Neural cell (in vitro differentiated cells): ENCODE measurements around the gene NTF3. TPM values are rescaled to one million over a fixed set of nuclear protein-coding genes. Genes with fewer than 3 reads are reported as not detected.

Source experiments
- H2AFZ ChIP-seq: fragments of 200-600, 300-800 bp; sonication (generic), shearing (Covaris generic); 2 replicates; pipeline ENCODE4 v1.6.0; 2014; ENCODE audit warnings: low read depth, mild to moderate bottlenecking, antibody characterized with exemption, low read length, moderate library complexity
- H3F3A ChIP-seq: fragments of 200-600 bp; shearing (Covaris generic); 2 replicates; pipeline ENCODE4 v1.6.1; 2016; ENCODE audit warnings: mild to moderate bottlenecking, moderate library complexity, mixed read lengths, antibody characterized with exemption, low read length; ENCODE audit not compliant: insufficient read depth, poor library complexity, severe bottlenecking
- H3K27ac ChIP-seq: fragments of 200-600, 300-800 bp; sonication (generic), shearing (Covaris generic); 2 replicates; pipeline ENCODE4 v1.5.1; 2014; ENCODE audit warnings: mild to moderate bottlenecking, low read length, moderate library complexity
- H3K27me3 ChIP-seq: fragments of 300-800, 200-600 bp; sonication (generic), shearing (Covaris generic); 2 replicates; pipeline ENCODE4 v1.6.0; 2014; ENCODE audit warnings: mild to moderate bottlenecking, low read depth, low read length, moderate library complexity; ENCODE audit not compliant: insufficient read depth
- H3K36me3 ChIP-seq: fragments of 300-800, 200-600 bp; sonication (generic), shearing (Covaris generic); 2 replicates; pipeline ENCODE4 v1.5.1; 2014; ENCODE audit warnings: mild to moderate bottlenecking, antibody characterized with exemption, low read length, moderate library complexity; ENCODE audit not compliant: insufficient read depth
- H3K4me2 ChIP-seq: fragments of 300-800, 200-600 bp; sonication (generic), shearing (Covaris generic); 2 replicates; pipeline ENCODE4 v1.6.0; 2014; ENCODE audit warnings: mild to moderate bottlenecking, low read length
- H3K4me3 ChIP-seq: fragments of 300-800, 200-600 bp; sonication (generic), shearing (Covaris generic); 2 replicates; pipeline ENCODE4 v1.5.1; 2014; ENCODE audit warnings: mild to moderate bottlenecking, low read length, moderate library complexity
- H3K79me2 ChIP-seq: fragments of 200-600 bp; shearing (Covaris generic); replicated peaks from 2 replicates; pipeline ENCODE4 v1.6.0; 2014; ENCODE audit warnings: mild to moderate bottlenecking, low read length, moderate library complexity; ENCODE audit not compliant: insufficient read depth
- H3K9ac ChIP-seq: fragments of 300-800, 200-600 bp; sonication (generic), shearing (Covaris generic); 2 replicates; pipeline ENCODE4 v1.6.1; 2016; ENCODE audit warnings: mild to moderate bottlenecking, low read length, mixed read lengths
- H3K9me2 ChIP-seq: fragments of 200-600 bp; shearing (Covaris generic); 2 replicates; pipeline ENCODE4 v1.6.1; 2016; ENCODE audit warnings: mild to moderate bottlenecking, low read length, mixed read lengths; ENCODE audit not compliant: insufficient read depth
- H3K9me3 ChIP-seq: fragments of 200-600, 300-800 bp; sonication (generic), shearing (Covaris generic); 2 replicates; pipeline ENCODE4 v1.6.1; 2016; ENCODE audit warnings: mild to moderate bottlenecking, mixed run types, low read length, moderate library complexity, mixed read lengths
- H4K20me1 ChIP-seq: fragments of 200-600 bp; shearing (Covaris generic); 2 replicates; pipeline ENCODE4 v1.6.1; 2016; ENCODE audit warnings: mild to moderate bottlenecking, mixed run types; ENCODE audit not compliant: insufficient read depth
- CTCF ChIP-seq: fragments of 450-650 bp; IDR thresholded peaks from 2 replicates; pipeline ENCODE4 v1.5.1; 2014; ENCODE audit warnings: antibody characterized with exemption, mild to moderate bottlenecking, moderate library complexity; ENCODE audit not compliant: poor library complexity, severe bottlenecking
- EP300 ChIP-seq: fragments of 450-650 bp; conservative IDR thresholded peaks from 2 replicates; pipeline ENCODE4 v1.6.1; 2014; ENCODE audit warnings: antibody characterized with exemption, mild to moderate bottlenecking, moderate library complexity; ENCODE audit not compliant: poor library complexity, severe bottlenecking
- EZH2 ChIP-seq: fragments of 200-600, 300-800 bp; shearing (Covaris generic), sonication (generic); IDR thresholded peaks from 2 replicates; pipeline ENCODE4 v1.6.1; 2014; ENCODE audit warnings: antibody characterized with exemption, low read length, borderline replicate concordance, mild to moderate bottlenecking; ENCODE audit not compliant: insufficient read depth, poor library complexity, severe bottlenecking
- MXI1 ChIP-seq: fragments of 450-650 bp; conservative IDR thresholded peaks from 2 replicates; pipeline ENCODE4 v1.6.1; 2014; ENCODE audit warnings: antibody characterized with exemption, mild to moderate bottlenecking; ENCODE audit not compliant: poor library complexity, severe bottlenecking
- POLR2AphosphoS5 ChIP-seq: IDR thresholded peaks from 2 replicates; pipeline ENCODE4 v1.6.1; 2012
- RAD21 ChIP-seq: fragments of 450-650 bp; conservative IDR thresholded peaks from 2 replicates; pipeline ENCODE4 v1.6.1; 2014; ENCODE audit warnings: antibody characterized with exemption, mild to moderate bottlenecking, moderate library complexity
- SMC3 ChIP-seq: fragments of 450-650 bp; conservative IDR thresholded peaks from 2 replicates; pipeline ENCODE4 v1.6.1; 2014; ENCODE audit warnings: antibody characterized with exemption, mild to moderate bottlenecking, moderate library complexity; ENCODE audit not compliant: poor library complexity
- TAF1 ChIP-seq: IDR thresholded peaks from 2 replicates; pipeline ENCODE4 v1.6.1; 2012; ENCODE audit warnings: low read depth
- polyA plus RNA-seq: library from polyadenylated mRNA; depleted of rRNA; stranded (reverse); fragments of >200 nt; gene quantifications from 2 replicates; pipeline ENCODE4 v1.2.3, GENCODE V29; 2014
- TF ChIP-seq, protein P1 (sequence below): IDR thresholded peaks from 2 replicates; pipeline ENCODE4 v1.6.1; 2012; ENCODE audit warnings: borderline replicate concordance

Gene NTF3
- polyA plus RNA-seq, 1 donor from 2014 or later, result not detected

DNA sequence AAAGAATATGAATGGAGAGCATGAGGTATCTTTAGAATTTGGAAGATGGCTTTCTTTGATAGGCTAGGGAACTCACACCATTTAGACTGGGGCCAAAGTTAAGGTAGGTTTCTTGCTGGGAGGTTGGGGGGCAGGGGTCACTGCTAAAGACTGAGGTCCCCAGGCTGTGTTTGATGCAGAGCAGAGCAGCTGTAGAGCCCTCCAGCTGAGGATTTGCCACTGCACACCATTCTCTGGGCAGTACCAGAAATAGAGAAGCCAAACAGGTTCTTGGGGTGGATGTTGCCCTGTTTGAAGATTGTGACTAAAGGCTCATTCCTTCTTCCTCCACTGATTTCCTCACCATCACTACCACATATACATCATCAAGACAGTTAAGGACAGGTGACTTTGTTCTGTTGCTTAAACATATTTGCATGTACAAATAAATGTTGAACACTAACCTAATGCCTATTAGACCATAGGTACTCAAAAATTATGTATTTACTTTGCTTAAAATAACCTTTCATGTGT lies 7.9 kb downstream of the NTF3 start:
- no peaks in the 10 kb centered on the region for H4K20me1 ChIP-seq
- TF ChIP-seq RAD21 (no peak), MXI1 (no peak), EP300 (no peak), EZH2 (no peak), CTCF (no peak), SMC3 (no peak)

GRCh38 chr12:5440978-5441377 lies 9.1 kb downstream of the NTF3 start:
- no peaks in the 10 kb centered on the region for H3K36me3 ChIP-seq
- no peak overlapping the region for H2AFZ ChIP-seq
- H4K20me1 ChIP-seq, result no peaks in the 10 kb centered on the region
- H3K4me3 ChIP-seq, result no peak overlapping the region
- no peak overlapping the region for H3K9ac ChIP-seq
- H3F3A ChIP-seq, result no peaks in the 10 kb centered on the region
- no peak overlapping the region for H3K27ac ChIP-seq
- no peaks in the 10 kb centered on the region for H3K9me2 ChIP-seq
- H3K79me2 ChIP-seq, result no peaks in the 10 kb centered on the region
- H3K27me3 ChIP-seq, result peaks cover 3% of the 10 kb centered on the region
- no peak overlapping the region for H3K4me2 ChIP-seq
- H3K9me3 ChIP-seq, result no peaks in the 10 kb centered on the region
- TF ChIP-seq TAF1 (no peak), POLR2AphosphoS5 (no peak), EP300 (no peak), RAD21 (no peak), EZH2 (no peak), SMC3 (no peak), MXI1 (no peak), CTCF (no peak)
- TF ChIP-seq, protein P1, sequence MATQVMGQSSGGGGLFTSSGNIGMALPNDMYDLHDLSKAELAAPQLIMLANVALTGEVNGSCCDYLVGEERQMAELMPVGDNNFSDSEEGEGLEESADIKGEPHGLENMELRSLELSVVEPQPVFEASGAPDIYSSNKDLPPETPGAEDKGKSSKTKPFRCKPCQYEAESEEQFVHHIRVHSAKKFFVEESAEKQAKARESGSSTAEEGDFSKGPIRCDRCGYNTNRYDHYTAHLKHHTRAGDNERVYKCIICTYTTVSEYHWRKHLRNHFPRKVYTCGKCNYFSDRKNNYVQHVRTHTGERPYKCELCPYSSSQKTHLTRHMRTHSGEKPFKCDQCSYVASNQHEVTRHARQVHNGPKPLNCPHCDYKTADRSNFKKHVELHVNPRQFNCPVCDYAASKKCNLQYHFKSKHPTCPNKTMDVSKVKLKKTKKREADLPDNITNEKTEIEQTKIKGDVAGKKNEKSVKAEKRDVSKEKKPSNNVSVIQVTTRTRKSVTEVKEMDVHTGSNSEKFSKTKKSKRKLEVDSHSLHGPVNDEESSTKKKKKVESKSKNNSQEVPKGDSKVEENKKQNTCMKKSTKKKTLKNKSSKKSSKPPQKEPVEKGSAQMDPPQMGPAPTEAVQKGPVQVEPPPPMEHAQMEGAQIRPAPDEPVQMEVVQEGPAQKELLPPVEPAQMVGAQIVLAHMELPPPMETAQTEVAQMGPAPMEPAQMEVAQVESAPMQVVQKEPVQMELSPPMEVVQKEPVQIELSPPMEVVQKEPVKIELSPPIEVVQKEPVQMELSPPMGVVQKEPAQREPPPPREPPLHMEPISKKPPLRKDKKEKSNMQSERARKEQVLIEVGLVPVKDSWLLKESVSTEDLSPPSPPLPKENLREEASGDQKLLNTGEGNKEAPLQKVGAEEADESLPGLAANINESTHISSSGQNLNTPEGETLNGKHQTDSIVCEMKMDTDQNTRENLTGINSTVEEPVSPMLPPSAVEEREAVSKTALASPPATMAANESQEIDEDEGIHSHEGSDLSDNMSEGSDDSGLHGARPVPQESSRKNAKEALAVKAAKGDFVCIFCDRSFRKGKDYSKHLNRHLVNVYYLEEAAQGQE, result no peak

More for the DNA sequence above, 7.9 kb downstream of the NTF3 start:
- Histone ChIP-seq H3F3A (no peaks in the 10 kb centered on the region), H3K4me3 (no peak overlapping the region), H3K27ac (no peak overlapping the region), H2AFZ (no peak overlapping the region), H3K4me2 (no peak overlapping the region), H3K9me2 (no peaks in the 10 kb centered on the region), H3K36me3 (no peaks in the 10 kb centered on the region), H3K9ac (no peak overlapping the region), H3K27me3 (peaks cover 14% of the 10 kb centered on the region), H3K79me2 (no peaks in the 10 kb centered on the region), H3K9me3 (no peaks in the 10 kb centered on the region)
